Measurements from ENCODE around the gene SORBS2.
A peak's percentile ranks its signal among the peaks of the same experiment; 100 is the strongest.

Gene SORBS2

DNA sequence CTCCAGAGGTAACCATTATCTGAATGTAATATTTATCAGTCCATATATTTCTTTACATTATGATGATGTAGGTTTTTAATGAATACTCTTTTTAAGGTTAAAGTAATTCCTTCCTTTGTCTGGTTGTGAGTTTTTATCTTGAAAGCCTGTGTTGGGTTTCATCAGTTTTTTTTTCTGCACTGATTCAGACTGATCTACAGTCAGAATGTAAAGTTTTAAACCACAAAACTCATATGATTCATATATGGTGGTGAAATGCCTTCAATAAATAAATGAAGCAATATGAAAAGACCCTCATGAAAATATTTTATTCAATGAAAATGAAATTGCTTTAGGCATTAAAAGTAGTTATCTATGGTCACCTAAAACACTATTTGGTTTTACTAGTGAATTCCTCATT lies 47.1 kb downstream of the SORBS2 start:
- ATAC-seq (ENCODE audit: low read depth) = peak; percentile 65
- Histone ChIP-seq H3K4me1 (ENCODE audit: insufficient read depth, poor library complexity, severe bottlenecking) (peaks cover 17% of the 10 kb centered on the region), H3K27ac (ENCODE audit: poor library complexity, severe bottlenecking) (no peak overlapping the region), H3K27me3 (ENCODE audit: insufficient read depth, poor library complexity, severe bottlenecking) (no peaks in the 10 kb centered on the region), H3K4me3 (ENCODE audit: severe bottlenecking) (no peak overlapping the region), H3K9me3 (ENCODE audit: severe bottlenecking) (no peaks in the 10 kb centered on the region), H3K36me3 (ENCODE audit: low read depth) (no peaks in the 10 kb centered on the region)
- no peak for DNase-seq (ENCODE audit: low spot score)
- TF ChIP-seq, protein P1, sequence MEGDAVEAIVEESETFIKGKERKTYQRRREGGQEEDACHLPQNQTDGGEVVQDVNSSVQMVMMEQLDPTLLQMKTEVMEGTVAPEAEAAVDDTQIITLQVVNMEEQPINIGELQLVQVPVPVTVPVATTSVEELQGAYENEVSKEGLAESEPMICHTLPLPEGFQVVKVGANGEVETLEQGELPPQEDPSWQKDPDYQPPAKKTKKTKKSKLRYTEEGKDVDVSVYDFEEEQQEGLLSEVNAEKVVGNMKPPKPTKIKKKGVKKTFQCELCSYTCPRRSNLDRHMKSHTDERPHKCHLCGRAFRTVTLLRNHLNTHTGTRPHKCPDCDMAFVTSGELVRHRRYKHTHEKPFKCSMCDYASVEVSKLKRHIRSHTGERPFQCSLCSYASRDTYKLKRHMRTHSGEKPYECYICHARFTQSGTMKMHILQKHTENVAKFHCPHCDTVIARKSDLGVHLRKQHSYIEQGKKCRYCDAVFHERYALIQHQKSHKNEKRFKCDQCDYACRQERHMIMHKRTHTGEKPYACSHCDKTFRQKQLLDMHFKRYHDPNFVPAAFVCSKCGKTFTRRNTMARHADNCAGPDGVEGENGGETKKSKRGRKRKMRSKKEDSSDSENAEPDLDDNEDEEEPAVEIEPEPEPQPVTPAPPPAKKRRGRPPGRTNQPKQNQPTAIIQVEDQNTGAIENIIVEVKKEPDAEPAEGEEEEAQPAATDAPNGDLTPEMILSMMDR (IDR thresholded peaks at IDR 0.05; ENCODE audit: poor library complexity, severe bottlenecking) = no peak

DNA sequence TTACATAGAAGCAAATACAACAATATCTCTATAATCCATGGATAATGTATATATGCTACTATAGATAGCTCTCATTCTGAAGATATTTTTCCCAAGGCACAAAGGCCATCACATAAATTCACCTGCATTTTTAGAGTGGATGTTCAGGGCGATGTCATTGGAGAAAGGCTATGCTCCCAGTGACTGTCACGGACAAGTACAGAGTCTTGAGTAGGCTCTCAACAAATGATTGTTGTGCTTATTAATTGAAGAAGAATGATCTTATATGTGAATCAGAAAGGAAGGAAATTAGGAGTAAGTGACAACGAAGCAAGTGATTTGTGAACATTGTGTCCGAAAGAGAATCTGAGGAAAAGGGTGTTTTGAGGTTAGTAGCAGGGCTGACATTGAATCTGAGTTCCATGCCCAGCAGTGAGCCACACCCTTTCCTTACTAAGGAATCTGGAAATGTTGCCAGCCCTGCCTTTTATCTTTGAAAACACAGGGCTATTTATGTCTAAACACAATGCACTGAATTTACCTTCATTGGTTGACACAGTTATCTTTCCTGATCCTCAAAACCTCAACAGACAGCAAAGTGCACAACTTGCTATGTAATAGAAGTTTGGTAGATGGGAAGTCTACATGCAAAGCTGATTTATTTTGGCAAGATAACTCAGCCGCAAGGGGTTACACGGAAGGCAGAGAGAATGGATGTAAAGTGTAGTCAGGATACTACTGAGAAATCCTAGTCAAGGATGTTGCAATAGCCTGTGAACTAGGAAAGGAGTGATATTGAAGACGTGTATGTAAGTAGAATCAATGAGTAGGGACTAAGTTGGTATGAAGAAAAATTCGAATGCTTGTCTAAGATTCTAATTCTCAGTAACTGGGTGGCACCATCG lies 50.4 kb downstream of the SORBS2 start:
- TF ChIP-seq, protein P1 (IDR thresholded peaks at IDR 0.05; ENCODE audit: poor library complexity, severe bottlenecking) = no peak
- Histone ChIP-seq H3K27me3 (ENCODE audit: insufficient read depth, poor library complexity, severe bottlenecking) (no peaks in the 10 kb centered on the region), H3K36me3 (ENCODE audit: low read depth) (no peaks in the 10 kb centered on the region), H3K4me3 (ENCODE audit: severe bottlenecking) (no peak overlapping the region), H3K9me3 (ENCODE audit: severe bottlenecking) (no peaks in the 10 kb centered on the region), H3K4me1 (ENCODE audit: insufficient read depth, poor library complexity, severe bottlenecking) (peaks cover 17% of the 10 kb centered on the region), H3K27ac (ENCODE audit: poor library complexity, severe bottlenecking) (no peak overlapping the region)
- DNase-seq (ENCODE audit: low spot score) (no peak), ATAC-seq (ENCODE audit: low read depth) (no peak)

GRCh38 chr4:185758807-185759206 lies 53.2 kb downstream of the SORBS2 start:
- Histone ChIP-seq H3K9me3 (ENCODE audit: severe bottlenecking) (no peaks in the 10 kb centered on the region), H3K27me3 (ENCODE audit: insufficient read depth, poor library complexity, severe bottlenecking) (no peaks in the 10 kb centered on the region), H3K4me1 (ENCODE audit: insufficient read depth, poor library complexity, severe bottlenecking) (peaks cover 13% of the 10 kb centered on the region), H3K27ac (ENCODE audit: poor library complexity, severe bottlenecking) (no peak overlapping the region), H3K36me3 (ENCODE audit: low read depth) (no peaks in the 10 kb centered on the region), H3K4me3 (ENCODE audit: severe bottlenecking) (no peak overlapping the region)
- ATAC-seq (ENCODE audit: low read depth) = no peak
- TF ChIP-seq, protein P1 (IDR thresholded peaks at IDR 0.05; ENCODE audit: poor library complexity, severe bottlenecking) = no peak
- no peak for DNase-seq (ENCODE audit: low spot score)

GRCh38 chr4:185755451-185755850 lies 56.5 kb downstream of the SORBS2 start:
- no peak overlapping the region for H3K27ac ChIP-seq (ENCODE audit: poor library complexity, severe bottlenecking)
- no peaks in the 10 kb centered on the region for H3K36me3 ChIP-seq (ENCODE audit: low read depth)
- ATAC-seq (ENCODE audit: low read depth) (no peak), DNase-seq (ENCODE audit: low spot score) (no peak)
- peaks cover 5% of the 10 kb centered on the region for H3K4me1 ChIP-seq (ENCODE audit: insufficient read depth, poor library complexity, severe bottlenecking)
- H3K27me3 ChIP-seq (ENCODE audit: insufficient read depth, poor library complexity, severe bottlenecking) = no peaks in the 10 kb centered on the region
- TF ChIP-seq, protein P1 (IDR thresholded peaks at IDR 0.05; ENCODE audit: poor library complexity, severe bottlenecking) = no peak
- no peak overlapping the region for H3K4me3 ChIP-seq (ENCODE audit: severe bottlenecking)
- no peaks in the 10 kb centered on the region for H3K9me3 ChIP-seq (ENCODE audit: severe bottlenecking)

DNA sequence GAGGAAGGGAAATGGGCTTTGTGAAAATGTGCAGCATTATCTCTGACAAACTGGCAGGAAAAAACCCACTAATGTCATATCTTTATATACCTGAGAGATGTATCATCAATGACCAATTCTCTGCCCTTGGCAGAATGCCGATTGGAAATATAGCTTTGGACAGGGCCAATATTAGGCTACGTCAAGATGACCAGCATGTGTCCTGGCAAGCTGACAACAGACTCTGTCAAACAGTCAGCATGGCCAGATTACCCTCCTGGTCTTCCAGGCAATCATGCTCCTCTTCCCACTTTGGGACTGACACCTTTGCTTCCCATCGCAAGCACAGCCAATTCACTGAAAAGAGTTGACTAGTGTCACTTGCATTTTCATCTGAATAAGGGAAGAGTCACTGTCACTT lies 57.0 kb downstream of the SORBS2 start:
- H3K27ac ChIP-seq (ENCODE audit: poor library complexity, severe bottlenecking) = no peak overlapping the region
- TF ChIP-seq, protein P1 (IDR thresholded peaks at IDR 0.05; ENCODE audit: poor library complexity, severe bottlenecking) = no peak
- no peak overlapping the region for H3K4me3 ChIP-seq (ENCODE audit: severe bottlenecking)
- H3K27me3 ChIP-seq (ENCODE audit: insufficient read depth, poor library complexity, severe bottlenecking) = no peaks in the 10 kb centered on the region
- H3K4me1 ChIP-seq (ENCODE audit: insufficient read depth, poor library complexity, severe bottlenecking) = peaks cover 5% of the 10 kb centered on the region
- ATAC-seq (ENCODE audit: low read depth) = peak; percentile 71
- DNase-seq (ENCODE audit: low spot score) = no peak
- H3K9me3 ChIP-seq (ENCODE audit: severe bottlenecking) = no peaks in the 10 kb centered on the region
- no peaks in the 10 kb centered on the region for H3K36me3 ChIP-seq (ENCODE audit: low read depth)

All from RWPE2 (cell line).